Anterior cingulate cortex (tissue), 58 donors: ENCODE results near the gene UBE2E2.
A peak's percentile ranks its signal among the peaks of the same experiment; 100 is the strongest.

Experiments used
- DNase-seq, 58 donors: peaks; one replicate each; lab custom pipeline; 2025; lab: John Stamatoyannopoulos, UW

Gene UBE2E2

DNA sequence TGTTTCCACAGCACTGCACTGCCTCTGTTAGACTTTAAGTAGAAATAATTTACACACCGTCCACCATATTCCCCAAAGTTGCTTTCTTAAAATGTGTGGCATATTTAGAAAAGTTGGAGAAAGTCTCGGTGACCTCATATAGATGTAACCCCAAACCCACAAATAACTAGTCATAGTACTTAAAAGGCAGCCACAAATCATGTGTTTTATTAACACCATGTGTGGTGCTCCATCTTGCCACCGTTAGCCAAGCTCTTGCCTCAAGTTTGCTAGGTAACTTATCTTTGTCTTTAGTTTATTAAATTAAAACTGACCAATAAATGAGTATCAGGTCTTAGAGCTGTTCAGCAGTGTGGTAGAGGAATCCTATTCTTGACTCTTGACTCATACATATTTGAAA is 257.9 kb downstream of the UBE2E2 start:
- DNase-seq, result no peak

DNA sequence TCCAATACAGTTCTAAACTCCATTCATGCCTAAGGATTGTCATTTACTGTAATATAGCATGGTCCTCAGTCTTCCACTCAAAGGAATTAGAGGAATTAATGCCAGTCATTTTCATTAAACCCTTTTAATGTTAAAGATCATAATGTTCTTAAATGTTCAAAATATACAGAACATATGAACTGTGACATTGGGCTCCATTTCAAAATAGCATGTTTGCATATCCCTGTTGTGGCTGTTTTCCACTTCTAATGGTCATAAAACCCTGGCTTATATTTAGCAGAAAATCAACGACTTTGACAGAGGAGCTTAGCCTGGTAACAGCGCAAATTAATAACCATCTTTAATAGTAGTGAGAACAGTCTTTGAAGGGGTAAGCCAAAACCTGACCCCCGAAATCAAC is 260.7 kb downstream of the UBE2E2 start:
- no peak for DNase-seq

DNA sequence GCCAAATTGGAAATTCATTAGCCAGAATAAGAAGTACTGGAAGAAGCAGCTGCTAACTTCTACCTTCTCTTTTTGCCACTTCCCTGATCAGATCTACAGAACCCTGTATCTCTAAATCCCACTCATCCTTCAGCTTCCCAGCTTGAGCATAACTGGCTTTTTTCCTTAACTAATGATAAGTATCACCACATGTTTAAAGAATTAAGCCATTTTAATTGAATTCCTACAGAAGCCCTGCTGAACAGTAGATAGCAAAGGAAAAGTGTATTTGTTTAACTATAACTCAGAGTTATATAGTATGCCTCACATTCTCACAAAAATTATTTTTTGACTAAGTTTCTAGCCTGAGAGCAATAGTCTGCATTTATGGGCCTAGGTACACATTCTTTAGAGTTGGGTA is 262.4 kb downstream of the UBE2E2 start:
- DNase-seq, result no peak

DNA sequence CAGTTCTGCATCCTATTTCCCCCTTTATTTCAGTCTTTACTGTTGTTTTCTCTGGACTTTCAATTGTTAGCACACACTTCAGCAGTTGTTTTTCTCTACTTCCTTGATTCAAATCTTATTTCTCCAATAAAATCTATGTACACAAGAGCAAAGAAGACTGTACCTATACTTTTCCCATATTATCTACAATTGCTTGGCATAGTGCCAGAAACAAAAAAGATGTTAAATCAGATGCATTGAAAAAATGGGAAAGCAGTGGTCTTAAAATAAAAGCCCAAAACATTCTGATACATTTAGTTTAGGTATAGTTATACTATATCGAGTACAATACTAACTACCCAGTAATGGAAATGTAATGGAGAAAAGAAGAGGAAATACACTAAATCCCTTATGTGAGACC is 265.1 kb downstream of the UBE2E2 start:
- no peak for DNase-seq

DNA sequence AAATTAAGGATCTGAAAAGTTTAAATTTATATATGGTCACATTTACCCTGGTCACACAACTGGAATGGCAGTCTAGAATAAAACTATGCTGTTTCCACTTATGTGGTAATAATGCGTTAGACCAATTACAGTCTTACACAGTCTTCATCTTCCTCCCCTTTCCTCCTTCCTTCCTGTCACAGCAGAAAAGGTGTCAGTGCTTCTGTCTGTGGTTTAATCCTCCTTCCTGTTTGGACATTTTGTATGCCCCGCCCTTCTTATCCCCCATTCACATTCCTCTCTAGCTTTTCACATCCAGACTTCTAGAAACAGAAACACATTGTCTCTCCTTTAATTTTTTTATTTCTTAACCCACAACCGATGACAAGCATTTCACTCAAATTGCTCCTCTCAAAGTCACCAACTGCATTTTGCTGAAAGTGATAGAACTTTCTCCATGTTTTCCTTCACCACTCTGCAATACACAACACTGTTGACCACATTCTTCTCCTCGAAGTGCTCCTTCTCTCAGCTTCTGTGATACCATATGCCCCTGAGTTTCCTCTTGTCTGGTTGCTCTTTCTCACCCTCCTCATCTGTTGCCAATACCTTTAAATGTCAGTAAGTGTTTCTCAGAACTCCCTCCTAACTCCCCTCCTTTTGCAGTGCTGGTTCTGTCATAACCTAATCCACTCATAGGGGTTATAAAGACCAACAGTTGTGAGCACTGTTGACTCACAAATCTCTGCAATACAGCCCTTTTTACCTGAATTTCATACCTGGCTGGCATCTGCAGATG is 271.6 kb downstream of the UBE2E2 start:
- no peak for DNase-seq

DNA sequence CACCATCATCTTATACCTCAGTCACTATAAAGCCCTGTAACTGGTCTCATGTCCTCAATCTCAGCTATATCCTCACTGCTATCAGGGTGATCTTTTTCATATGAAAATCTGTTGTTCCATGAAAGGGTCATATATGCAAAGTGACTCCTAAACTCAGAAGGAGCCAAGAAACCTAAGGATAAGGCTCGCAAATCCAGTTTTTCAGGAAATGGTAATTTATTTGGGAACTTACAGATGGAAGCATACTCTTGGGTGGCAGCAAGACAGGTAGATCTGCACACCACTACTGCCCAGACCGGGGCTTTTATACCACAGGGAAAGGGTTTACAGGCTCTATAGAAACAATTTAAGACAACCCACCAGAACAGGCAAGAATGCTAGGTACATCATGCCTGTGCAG is 272.3 kb downstream of the UBE2E2 start:
- no peak for DNase-seq

DNA sequence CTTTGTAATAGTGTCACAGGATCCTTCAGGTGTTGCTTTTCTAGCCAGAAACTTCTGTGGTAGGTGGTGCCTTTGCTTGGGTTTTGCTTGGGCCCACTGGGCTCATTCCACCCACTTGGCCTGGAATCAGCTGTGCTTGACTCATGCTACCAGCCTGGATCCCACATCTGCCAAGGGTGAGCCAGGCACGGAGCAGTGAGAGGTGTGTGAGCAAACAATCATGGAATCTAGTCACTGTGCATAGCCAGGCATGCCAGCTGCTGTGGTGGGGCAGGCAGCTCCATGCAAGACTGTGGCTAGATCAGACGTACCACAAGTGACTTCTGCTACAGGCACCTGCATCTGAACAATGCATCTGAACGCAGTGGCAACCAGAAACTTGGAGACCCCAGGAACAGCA is 275.9 kb downstream of the UBE2E2 start:
- no peak for DNase-seq

DNA sequence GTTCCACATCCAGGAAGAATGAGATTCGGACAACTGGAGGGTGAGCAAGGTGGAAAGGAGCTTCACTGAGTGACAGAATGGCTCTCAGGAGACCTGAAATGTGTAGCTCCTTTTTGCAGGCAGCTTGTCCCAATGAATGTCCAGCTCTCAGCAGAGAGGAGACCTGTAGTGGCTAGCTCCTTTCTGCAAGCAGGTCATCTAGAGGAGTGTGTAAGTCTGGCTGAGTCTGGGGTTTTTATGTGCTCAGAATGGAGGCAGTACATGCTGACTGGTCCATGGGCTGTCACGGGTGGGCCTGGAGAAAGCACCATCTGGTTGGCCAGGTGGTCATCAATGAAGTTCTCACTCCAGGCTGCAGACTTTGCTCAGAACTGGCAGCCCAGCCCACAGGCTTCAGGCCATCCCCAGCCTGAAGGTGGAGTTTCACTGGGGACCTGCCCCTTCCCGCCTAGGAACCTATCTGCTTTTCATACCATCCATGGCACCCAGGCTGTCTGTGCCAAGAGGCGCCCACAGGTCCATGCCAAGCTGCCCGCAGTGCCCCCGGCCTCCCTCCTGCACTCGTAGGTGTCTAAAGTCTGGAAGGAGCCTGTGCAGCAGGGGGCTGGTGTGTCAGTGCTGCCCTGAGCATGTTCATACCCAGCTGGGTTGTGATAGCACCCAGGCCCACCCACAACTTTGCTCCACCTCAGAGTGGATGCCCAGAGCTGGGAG is 276.6 kb downstream of the UBE2E2 start:
- DNase-seq, result peak in 3 of 58 donors; percentile 22 to 40 (median 29)

DNA sequence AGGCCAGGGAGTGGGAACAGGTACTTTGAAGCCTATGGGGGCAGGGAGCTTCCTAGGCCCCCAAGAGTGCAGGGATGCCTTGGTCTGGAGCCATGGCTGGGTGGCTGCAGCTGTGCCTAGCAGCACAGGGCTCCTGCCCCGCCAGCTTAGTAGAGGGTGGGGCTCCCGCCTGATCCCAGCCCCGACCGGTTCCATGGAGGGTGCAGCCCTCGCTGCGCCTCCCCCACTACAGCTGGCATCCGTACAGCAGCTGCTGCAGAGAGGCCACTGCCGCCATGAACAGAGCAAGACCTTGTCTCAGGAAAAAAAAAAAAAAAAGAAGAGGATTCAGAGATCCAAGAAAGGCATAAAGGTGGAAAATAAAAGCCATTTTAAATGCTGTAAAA is 277.2 kb downstream of the UBE2E2 start:
- DNase-seq, result peak in 53 of 58 donors; percentile 1 to 94 (median 72)

DNA sequence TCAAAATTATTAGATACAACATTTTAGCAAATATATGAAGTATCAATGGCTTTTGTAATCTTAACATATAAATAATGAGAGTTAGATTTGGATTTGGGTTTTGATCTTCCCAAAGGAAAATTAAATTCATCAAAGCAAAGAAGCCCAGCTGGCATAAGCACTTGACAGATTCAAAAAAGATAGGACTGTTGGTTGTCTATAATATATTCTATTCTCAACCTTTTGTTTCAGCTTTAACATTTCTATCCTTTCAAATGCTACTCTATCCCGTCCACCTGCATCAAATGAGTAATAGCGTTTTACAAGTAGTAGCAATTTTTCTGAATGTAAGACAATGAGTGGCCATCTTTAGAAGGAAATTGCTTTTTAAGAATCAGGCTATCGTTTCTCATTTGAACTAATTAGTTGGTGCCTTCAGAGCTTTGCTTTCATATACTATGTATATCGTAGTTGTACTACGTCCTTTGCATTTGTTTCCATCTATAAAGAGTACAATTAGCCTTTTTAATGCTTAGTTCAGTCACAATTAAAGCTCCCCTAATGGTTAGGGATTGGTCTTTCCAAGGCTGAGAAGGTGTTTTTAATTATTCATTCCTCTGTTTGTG is 278.0 kb downstream of the UBE2E2 start:
- no peak for DNase-seq

DNA sequence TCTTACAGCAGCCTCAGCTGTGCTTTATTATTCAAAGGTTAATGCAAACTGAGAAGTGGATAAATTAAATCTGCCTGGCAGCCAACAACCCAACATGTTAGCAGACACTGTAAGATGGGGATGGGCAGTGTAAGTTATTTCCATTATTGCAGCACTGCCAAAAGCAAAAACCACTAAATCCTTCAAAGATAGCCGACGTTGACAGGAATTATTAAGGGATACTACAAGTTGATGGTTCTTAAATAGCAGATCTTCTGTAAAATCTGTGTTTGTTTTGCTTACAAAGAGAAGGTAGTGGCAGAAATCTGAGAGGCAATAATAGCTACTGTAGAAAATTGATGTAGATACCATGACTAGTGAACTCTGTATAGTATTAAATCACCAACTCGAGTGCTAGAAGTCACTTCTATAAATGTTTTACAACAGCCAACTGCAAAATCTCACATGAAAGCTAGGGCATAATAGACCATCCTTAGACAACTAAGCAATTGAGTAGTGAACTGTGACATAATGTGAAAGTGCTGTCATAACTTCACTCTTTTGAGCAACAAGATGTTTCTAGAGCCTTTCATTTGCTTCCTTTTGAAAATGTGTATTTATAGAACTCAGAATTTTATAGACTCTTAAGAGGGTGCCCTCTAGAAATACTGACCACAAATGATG is 278.6 kb downstream of the UBE2E2 start:
- DNase-seq, result no peak

DNA sequence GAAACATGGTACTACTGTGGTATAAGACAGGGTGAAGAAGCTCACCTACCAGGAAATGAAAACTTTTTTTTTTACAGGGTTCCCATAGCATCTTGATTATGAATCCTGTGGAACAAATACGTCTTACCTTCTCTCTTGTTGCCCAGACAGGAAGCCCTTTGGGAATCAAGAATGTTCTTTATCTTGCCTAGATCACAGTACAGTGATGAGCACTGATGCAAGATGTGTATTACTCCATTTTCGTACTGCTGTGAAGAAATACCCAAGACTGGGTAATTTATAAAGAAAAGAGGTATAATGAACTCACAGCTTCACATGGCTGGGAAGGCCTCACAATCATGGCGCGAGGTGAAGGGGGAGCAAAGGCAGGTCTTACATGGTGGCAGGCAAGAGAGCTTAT is 281.3 kb downstream of the UBE2E2 start:
- no peak for DNase-seq

DNA sequence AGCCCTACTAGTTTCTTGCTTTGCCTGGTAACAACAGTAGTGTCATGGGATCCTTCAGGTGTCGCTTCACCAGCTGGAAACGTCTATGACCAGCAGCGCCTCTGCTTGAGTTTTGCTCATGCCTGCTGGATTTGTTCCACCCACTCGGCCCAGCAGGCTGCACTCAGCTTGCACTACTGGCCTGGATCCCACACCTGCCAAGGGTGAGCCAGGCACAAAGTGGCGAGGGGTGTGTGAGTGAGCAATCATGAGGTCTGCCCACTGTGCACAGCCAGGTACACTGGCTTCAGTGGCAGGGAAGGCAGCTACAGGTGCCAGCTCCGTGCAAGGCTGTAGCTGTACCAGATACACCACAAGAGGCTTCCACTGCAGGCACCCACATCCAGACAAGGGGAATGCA is 282.8 kb downstream of the UBE2E2 start:
- no peak for DNase-seq

DNA sequence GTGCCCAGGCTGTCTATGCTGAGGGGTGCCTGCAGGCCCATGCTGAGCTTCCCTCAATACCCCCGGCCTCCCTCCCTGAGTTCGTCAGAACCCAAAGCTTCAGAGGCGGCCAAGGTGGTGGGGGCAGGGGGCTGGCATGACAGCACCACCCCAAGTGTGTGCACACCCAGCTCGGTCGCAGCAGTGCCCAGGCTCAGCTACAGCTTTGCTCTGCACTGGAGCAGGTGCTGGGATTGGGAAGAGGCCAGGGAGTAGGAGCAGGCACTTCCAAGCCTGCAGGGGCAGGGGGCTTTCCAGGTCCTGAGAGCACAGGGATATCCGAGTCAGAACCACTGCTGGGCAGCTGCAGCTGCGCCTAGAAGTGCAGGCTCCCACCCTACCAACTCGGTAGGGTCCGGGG is 283.9 kb downstream of the UBE2E2 start:
- no peak for DNase-seq

DNA sequence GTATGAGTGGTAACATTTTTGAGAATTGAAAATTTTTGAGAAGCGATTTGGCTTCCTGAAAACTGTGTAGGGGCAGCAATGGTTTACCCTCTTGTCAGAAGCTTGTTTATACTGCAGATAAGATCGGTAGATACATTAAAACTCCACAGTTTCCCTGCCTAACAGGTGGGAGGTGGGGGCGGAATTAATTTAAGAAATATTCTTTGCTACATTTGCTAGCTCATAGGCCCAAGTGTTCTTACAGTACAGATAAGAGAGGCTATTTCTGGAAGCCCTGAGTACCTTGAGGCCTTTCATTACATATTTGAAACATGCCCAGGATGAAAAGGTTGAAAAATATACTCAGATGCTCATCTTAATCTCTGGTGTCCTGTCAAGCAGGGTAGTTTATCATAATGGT is 285.5 kb downstream of the UBE2E2 start:
- DNase-seq, result no peak

DNA sequence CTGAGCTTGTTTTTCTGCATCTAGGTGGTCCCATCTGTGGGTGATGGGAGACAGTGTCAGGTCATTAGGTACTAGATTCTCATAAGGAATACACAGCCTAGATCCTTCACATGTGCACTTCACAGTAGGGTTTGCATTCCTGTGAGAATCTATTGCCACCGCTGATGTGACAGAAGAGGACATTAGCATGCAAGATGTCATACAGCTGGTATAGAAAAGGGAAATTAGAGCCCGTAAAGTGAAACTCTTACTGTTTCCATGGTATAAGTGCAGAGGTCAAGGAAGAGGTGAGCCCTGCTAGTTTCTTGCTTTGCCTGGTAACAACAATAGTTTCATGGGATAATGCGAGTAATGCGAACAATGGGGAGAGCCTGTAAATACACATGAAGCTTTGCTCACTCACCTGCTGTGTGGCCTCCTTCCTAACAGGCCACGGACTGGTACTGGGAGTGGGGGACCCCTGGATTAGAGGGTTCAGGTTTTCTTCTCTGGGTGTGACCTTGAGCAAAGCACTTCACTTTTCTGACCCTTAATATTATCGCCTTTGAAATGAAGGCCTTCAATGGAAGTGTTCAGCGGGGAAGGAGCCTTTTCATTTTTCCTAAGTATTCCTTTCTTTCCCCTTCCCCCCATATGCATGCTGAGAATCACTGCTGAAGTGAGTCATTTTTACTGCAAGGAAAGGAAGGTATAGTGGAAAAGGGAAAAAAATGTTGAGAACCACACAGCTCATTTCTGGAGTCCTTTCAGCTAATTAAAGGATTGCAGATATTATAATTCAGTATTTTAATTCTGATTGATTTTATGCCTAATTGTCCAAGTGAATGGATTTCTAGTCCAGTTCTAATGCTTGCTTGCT is 286.4 kb downstream of the UBE2E2 start:
- DNase-seq, result no peak

DNA sequence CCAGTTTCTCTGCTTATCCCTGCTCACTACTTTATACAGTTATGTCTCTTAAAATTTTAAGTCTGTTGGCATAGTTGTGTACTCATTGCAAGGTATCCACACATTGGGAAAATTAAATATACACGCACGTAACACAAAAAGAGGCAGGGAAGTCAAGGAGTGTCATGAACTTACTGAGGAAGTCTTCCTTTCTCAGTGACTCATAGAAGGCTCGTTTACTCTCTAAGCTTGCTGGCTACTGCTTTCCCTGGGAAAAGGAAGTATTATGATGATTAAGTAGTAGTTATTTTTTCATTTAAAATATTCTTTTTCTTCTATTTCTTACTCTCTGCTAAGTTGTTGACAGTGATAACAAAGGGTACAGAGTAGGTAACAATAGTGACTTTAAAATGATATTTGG is 287.3 kb downstream of the UBE2E2 start:
- DNase-seq, result no peak

DNA sequence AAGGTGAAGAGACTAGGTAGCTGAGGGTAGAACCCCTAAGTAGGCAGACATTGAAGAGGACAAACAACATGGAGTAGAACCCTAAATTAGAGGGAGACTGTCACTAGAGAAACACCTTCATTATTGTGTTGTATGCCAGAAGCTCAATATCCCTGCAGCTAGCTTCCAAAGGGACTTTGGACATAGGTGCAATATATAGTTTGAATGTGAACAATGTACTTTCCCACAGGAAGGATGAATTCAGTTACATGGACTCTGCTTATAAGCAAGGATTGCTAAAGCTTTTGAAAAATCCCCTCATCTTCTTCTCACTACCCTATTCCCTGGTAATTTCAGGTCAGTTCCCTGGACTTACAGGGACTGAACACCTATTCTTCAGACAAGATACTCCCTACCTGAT is 288.9 kb downstream of the UBE2E2 start:
- no peak for DNase-seq

DNA sequence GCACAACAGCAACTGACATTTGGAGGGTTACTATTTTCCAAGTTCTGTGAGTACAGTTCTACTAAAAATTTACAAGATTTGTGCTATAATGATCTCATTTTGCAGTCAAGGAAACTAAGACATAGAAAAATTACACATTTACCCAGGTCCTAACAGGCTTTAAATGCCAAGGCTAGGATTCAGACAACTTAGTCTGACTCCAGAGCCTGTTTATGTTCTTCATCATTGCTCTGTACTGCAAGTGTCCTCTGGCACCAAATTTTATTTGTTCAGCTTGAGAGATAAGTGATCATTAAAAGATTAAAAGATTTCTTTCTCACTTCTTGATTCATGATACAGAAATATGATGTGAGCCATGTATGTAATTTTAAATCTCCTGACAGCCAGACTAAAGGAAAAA is 290.8 kb downstream of the UBE2E2 start:
- no peak for DNase-seq

DNA sequence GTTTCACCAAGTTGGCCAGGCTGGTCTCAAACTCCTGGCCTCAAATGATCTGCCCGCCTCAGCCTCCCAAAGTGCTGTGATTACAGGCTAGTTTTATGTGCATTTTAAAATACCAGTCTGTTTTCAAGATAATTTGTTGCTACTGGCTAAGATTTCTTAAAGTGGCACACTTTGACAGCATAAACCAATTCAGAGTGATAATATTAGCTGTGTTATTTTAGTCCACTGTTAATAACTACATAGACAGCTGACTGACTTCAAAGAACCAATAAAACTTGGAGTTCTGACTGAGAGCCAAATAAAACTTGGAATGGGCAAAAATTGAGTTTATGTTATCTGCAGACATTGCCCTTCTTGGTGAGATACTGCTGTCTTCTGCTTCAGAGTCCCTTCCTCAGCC is 291.8 kb downstream of the UBE2E2 start:
- no peak for DNase-seq
